ENCODE results near the gene PLPPR3. TPM values are rescaled to one million over a fixed set of nuclear protein-coding genes. Genes with fewer than 3 reads are reported as not detected.
"Not testable (repeated sequence)": the region's sequence is repeated elsewhere in the genome, so short reads cannot be mapped to it uniquely, and the experiment has no call there.

Gene PLPPR3
- total and polyA plus RNA-seq, 12 donors = 0.08 to 1.7 (median 0.14) TPM; not detected in 7

DNA sequence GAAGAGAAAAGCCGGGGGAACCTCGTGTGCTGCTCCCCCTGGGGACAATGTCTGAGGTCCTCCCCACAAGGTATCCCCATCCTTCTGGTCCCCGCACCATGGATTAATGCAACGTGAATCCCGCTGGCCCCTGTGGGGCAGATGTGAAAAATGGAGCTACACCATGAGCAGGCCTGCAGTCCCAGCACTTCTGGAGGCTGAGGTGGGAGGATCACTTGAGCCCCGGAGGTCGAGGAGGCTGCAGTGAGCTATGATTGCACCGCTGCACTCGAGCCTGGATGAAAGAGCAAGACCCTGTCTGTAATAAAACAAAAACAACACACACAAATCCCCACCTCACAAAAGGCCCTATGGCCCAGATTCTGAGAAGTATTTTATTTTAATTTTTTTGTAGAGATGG is 36.5 kb upstream of the PLPPR3 start:
- no peak for DNase-seq
- Histone ChIP-seq H3K27me3 (peaks cover 10% of the 10 kb centered on the region), H3K4me3 (no peak overlapping the region), H3K4me1 (replicated peaks in 1 of 2) (peaks cover 5 to 6% of the 10 kb centered on the region in 2 donors), H3K9me3 (replicated peaks in 1 of 3) (no peaks in the 10 kb centered on the region), H3K27ac (no peak overlapping the region), H3K36me3 (replicated peaks in 1 of 2) (no peaks in the 10 kb centered on the region)
- 78 to 83% (median 79%) methylated on average over 9 of the region's 9 CpGs for WGBS, 4 donors
- intact Hi-C loops (cut with DNase I) = loop anchor here in 1 of 2 donors (10.0 kb wide), 1 partner anchor 83 kb away; no protein-coding TSS in a partner anchor
- TF ChIP-seq CTCF (IDR thresholded peaks at IDR 0.05) = no peak
- TF ChIP-seq POLR2A (IDR thresholded peaks at IDR 0.05) = no peak

DNA sequence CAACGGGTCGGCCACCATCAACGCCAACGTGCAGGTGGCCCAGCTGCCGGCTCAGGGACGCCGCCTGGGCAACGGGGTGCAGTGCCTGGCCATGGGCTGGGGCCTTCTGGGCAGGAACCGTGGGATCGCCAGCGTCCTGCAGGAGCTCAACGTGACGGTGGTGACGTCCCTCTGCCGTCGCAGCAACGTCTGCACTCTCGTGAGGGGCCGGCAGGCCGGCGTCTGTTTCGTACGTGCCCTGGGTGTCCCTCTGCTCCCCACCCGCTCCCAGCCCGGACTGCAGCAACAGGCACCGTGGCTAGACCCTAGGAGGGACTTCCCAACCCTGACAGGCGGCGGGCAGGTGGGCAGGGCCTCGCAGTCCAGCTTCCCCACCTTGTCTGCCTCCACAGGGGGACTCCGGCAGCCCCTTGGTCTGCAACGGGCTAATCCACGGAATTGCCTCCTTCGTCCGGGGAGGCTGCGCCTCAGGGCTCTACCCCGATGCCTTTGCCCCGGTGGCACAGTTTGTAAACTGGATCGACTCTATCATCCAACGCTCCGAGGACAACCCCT is 33.9 kb upstream of the PLPPR3 start:
- 69 to 75% (median 71%) methylated on average over 10 to 40 of the region's 40 CpGs for whole genome bisulfite sequencing, 4 donors
- TF ChIP-seq CTCF (IDR thresholded peaks at IDR 0.05) (no peak), POLR2A (IDR thresholded peaks at IDR 0.05) (no peak)
- peaks cover 0 to 6% of the 10 kb centered on the region in 2 donors for H3K4me1 ChIP-seq (replicated peaks in 1 of 2)
- no peak overlapping the region for H3K4me3 ChIP-seq
- peaks cover 17% of the 10 kb centered on the region for H3K27me3 ChIP-seq
- intact Hi-C loops (cut with DNase I) = loop anchor here in 1 of 2 donors (10.0 kb wide), 1 partner anchor 81 kb away; no protein-coding TSS in a partner anchor
- H3K36me3 ChIP-seq (replicated peaks in 1 of 2) = no peaks in the 10 kb centered on the region
- H3K9me3 ChIP-seq (replicated peaks in 1 of 3) = no peaks in the 10 kb centered on the region
- no peak overlapping the region for H3K27ac ChIP-seq
- no peak for DNase-seq

GRCh38 chr19:855142-855541 is 33.4 kb upstream of the PLPPR3 start:
- Histone ChIP-seq H3K27me3 (peaks cover 14% of the 10 kb centered on the region), H3K36me3 (replicated peaks in 1 of 2) (no peaks in the 10 kb centered on the region), H3K27ac (no peak overlapping the region), H3K4me3 (no peak overlapping the region), H3K9me3 (replicated peaks in 1 of 3) (no peaks in the 10 kb centered on the region), H3K4me1 (replicated peaks in 1 of 2) (peaks cover 0 to 9% of the 10 kb centered on the region in 2 donors)
- WGBS, 4 donors = 84 to 89% (median 87%) methylated on average over 5 to 12 of the region's 12 CpGs
- TF ChIP-seq CTCF (IDR thresholded peaks at IDR 0.05) (no peak), POLR2A (IDR thresholded peaks at IDR 0.05) (no peak)
- no peak for DNase-seq
- intact Hi-C loops (cut with DNase I) = loop anchor here in 1 of 2 donors (10.0 kb wide), 1 partner anchor 80 kb away; no protein-coding TSS in a partner anchor

DNA sequence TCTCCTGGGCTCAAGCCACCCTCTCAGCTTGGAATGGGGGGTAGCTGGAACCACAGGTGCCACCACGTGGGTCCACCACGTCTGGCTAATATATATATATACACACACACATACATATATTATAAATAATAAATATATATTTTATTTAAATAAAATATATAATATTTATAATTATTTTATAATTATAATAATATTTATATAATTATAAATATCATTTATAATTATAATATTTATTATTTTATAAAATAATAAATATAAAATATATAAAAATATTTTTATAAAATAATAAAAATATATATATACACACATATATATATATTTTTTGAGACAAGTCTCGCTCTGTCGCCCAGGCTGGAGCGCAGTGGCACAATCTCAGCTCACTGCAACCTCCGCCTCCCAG is 32.8 kb upstream of the PLPPR3 start:
- Histone ChIP-seq H3K36me3 (replicated peaks in 1 of 2) (no peaks in the 10 kb centered on the region), H3K27ac (no peak overlapping the region), H3K4me1 (replicated peaks in 1 of 2) (peaks cover 0 to 10% of the 10 kb centered on the region in 2 donors), H3K27me3 (peaks cover 9% of the 10 kb centered on the region), H3K9me3 (replicated peaks in 1 of 3) (no peaks in the 10 kb centered on the region), H3K4me3 (no peak overlapping the region)
- TF ChIP-seq CTCF (IDR thresholded peaks at IDR 0.05) (no peak), POLR2A (IDR thresholded peaks at IDR 0.05) (no peak)
- intact Hi-C loops (cut with DNase I) = loop anchor here in 1 of 2 donors (10.0 kb wide), 1 partner anchor 80 kb away; no protein-coding TSS in a partner anchor
- WGBS, 4 donors = 68 to 76% (median 72%) methylated on average over 6 of the region's 6 CpGs
- no peak for DNase-seq

GRCh38 chr19:853614-854220 is 32.0 kb upstream of the PLPPR3 start:
- intact Hi-C loops (cut with DNase I) = loop anchor here in 1 of 2 donors (10.0 kb wide), 1 partner anchor 79 kb away; no protein-coding TSS in a partner anchor
- H3K36me3 ChIP-seq (replicated peaks in 1 of 2); DNase-seq; H3K27me3 ChIP-seq; H3K27ac ChIP-seq; H3K4me3 ChIP-seq; H3K4me1 ChIP-seq (replicated peaks in 1 of 2); H3K9me3 ChIP-seq (replicated peaks in 1 of 3): not testable (repeated sequence)
- 71 to 79% (median 78%) methylated on average over 4 to 11 of the region's 17 CpGs for WGBS, 4 donors
